H1 (cell line): ENCODE data around the gene C21orf58. TPM values are rescaled to one million over a fixed set of nuclear protein-coding genes. Genes with fewer than 3 reads are reported as not detected.

Source experiments
- BACH1 ChIP-seq: IDR thresholded peaks from 2 replicates; pipeline ENCODE4 v1.6.1; 2012; ENCODE audit warnings: low read length, improper control_type of control experiment
- CBX5 ChIP-seq: fragments of 300-800, 300-1000 bp; sonication (generic); IDR thresholded peaks from 2 replicates; pipeline ENCODE4 v1.7.1; 2016; ENCODE audit warnings: antibody characterized with exemption, low read length, low read depth
- CBX8 ChIP-seq: fragments of 300-800, 300-1000 bp; sonication (generic); IDR thresholded peaks from 2 replicates; pipeline ENCODE4 v1.7.1; 2016; ENCODE audit warnings: low read depth, low read length, borderline replicate concordance
- CEBPB ChIP-seq: IDR thresholded peaks from 2 replicates; pipeline ENCODE4 v1.6.1; 2012; ENCODE audit warnings: low read depth, low read length
- CHD1 ChIP-seq: IDR thresholded peaks from 2 replicates; pipeline ENCODE4 v1.6.1; 2012; ENCODE audit warnings: low read depth, low read length, improper control_type of control experiment
- CTBP2 ChIP-seq: IDR thresholded peaks from 2 replicates; pipeline ENCODE4 v1.7.0; 2011; ENCODE audit warnings: borderline replicate concordance, mild to moderate bottlenecking, moderate library complexity, mixed read lengths, low read length; ENCODE audit not compliant: insufficient read depth, insufficient read length
- EGR1 ChIP-seq: IDR thresholded peaks from 2 replicates; pipeline ENCODE4 v1.6.1; 2011; ENCODE audit warnings: low read depth, low read length, borderline replicate concordance
- EP300 ChIP-seq, 2 experiments: IDR thresholded peaks; 1 replicate in 1 of 2; 2 replicates in 1 of 2; pipeline ENCODE4 v1.6.1; 2011 to 2012; ENCODE audit warnings: low read depth in 2 of 2, low read length in 2 of 2, mild to moderate bottlenecking in 2 of 2, borderline replicate concordance in 1 of 2, inconsistent platforms in 1 of 2, moderate library complexity in 1 of 2
- HDAC2 ChIP-seq, 2 experiments: fragments of 300-600 bp in 1 of 2; sonication (generic) in 1 of 2; IDR thresholded peaks; 2 replicates each; pipeline ENCODE4 v1.6.1; 2011 to 2012; ENCODE audit warnings: low read depth in 2 of 2, low read length in 2 of 2, mild to moderate bottlenecking in 2 of 2, moderate library complexity in 2 of 2, borderline replicate concordance in 1 of 2, inconsistent platforms in 1 of 2
- JUN ChIP-seq: IDR thresholded peaks from 2 replicates; pipeline ENCODE4 v1.6.1; 2011; ENCODE audit warnings: low read depth, mild to moderate bottlenecking, improper control_type of control experiment, low read length
- KDM1A ChIP-seq: fragments of 200-600, 300-600 bp; sonication (generic); IDR thresholded peaks from 2 replicates; pipeline ENCODE4 v1.7.1; 2016; ENCODE audit warnings: mild to moderate bottlenecking, low read length, borderline replicate concordance
- KDM4A ChIP-seq: IDR thresholded peaks from one replicate; pipeline ENCODE4 v1.7.1; 2012; ENCODE audit warnings: low read depth, mild to moderate bottlenecking, moderate library complexity, low read length, inconsistent platforms; ENCODE audit not compliant: severe bottlenecking
- MAFK ChIP-seq: IDR thresholded peaks from 2 replicates; pipeline ENCODE4 v1.6.1; 2012; ENCODE audit warnings: low read depth, mild to moderate bottlenecking, improper control_type of control experiment, low read length
- NANOG ChIP-seq: IDR thresholded peaks from 2 replicates; pipeline ENCODE4 v1.6.1; 2011; ENCODE audit warnings: low read length, low read depth, mild to moderate bottlenecking, inconsistent platforms; ENCODE audit not compliant: insufficient read depth, poor library complexity, severe bottlenecking
- NRF1 ChIP-seq: IDR thresholded peaks from 2 replicates; pipeline ENCODE4 v1.6.1; 2011; ENCODE audit warnings: mild to moderate bottlenecking, low read depth, low read length, improper control_type of control experiment
- PHF8 ChIP-seq: fragments of 200-600 bp; sonication (generic); conservative IDR thresholded peaks from 2 replicates; pipeline ENCODE4 v1.7.1; 2012; ENCODE audit warnings: low read depth, mild to moderate bottlenecking, inconsistent platforms, low read length, moderate library complexity
- RAD21 ChIP-seq, 2 experiments: IDR thresholded peaks in 1 of 2; conservative IDR thresholded peaks in 1 of 2; 2 replicates each; pipeline ENCODE4 v1.6.1; 2011; ENCODE audit warnings: low read depth in 2 of 2, low read length in 2 of 2, improper control_type of control experiment in 1 of 2, inconsistent platforms in 1 of 2, mild to moderate bottlenecking in 1 of 2, moderate library complexity in 1 of 2
- RXRA ChIP-seq: IDR thresholded peaks from 2 replicates; pipeline ENCODE4 v1.6.1; 2011; ENCODE audit warnings: low read depth, mild to moderate bottlenecking, low read length, moderate library complexity; ENCODE audit not compliant: insufficient read depth
- SAP30 ChIP-seq: fragments of 300-600 bp; sonication (generic); IDR thresholded peaks from 2 replicates; pipeline ENCODE4 v1.7.1; 2012; ENCODE audit warnings: low read length, moderate library complexity, mild to moderate bottlenecking, inconsistent platforms; ENCODE audit not compliant: insufficient read depth, insufficient replicate concordance
- TCF12 ChIP-seq: IDR thresholded peaks from 2 replicates; pipeline ENCODE4 v1.6.1; 2011; ENCODE audit warnings: low read depth, mild to moderate bottlenecking, low read length
- USF2 ChIP-seq: IDR thresholded peaks from 2 replicates; pipeline ENCODE4 v1.6.1; 2011; ENCODE audit warnings: low read length, improper control_type of control experiment
- polyA plus RNA-seq, 7 experiments: library from polyadenylated mRNA; depleted of rRNA in 3 of 7; stranded (reverse) in 5 of 7; unstranded in 2 of 7; fragments of >200 nt in 5 of 7; fragments of 200-250 nt in 2 of 7; gene quantifications; 1 replicate in 5 of 7; 2 replicates in 1 of 7; 4 replicates in 1 of 7; pipeline versions ENCODE4 v1.2.1 to v1.2.3, GENCODE V29; 2011 to 2013; ENCODE audit warnings: missing spikeins in 2 of 7, mixed read lengths in 2 of 7
- total RNA-seq: library from RNA; stranded (reverse); fragmentation: NEBNext Ultra II Directional; extraction: Animal tissue kit (Norgen Biotek cat#: 25700); gene quantifications from 2 replicates; pipeline ENCODE4 v1.2.1, GENCODE V29; 2021

Gene C21orf58
- total and polyA plus RNA-seq, 2 of the 8 experiments (the other 6 are each of a cell fraction or from before 2014, with no cell fraction given): 13.8 to 26.1 TPM

- TF ChIP-seq CEBPB (no peak), JUN (no peak), PHF8 (peak; percentile 64), RAD21 (IDR thresholded peaks at IDR 0.05 in 1 of 2, conservative IDR thresholded peaks at IDR 0.05 in 1 of 2; ENCODE audit: low read depth in 2 of 2, low read length in 2 of 2) (no peak), CBX5 (no peak), HDAC2 (IDR thresholded peaks at IDR 0.05; ENCODE audit: borderline replicate concordance in 1 of 2, low read depth in 2 of 2, low read length in 2 of 2) (peak in 1 of 2 experiments; percentile 94; a peak in 2 of 4 replicates), USF2 (no peak), NANOG (peak; percentile 4), KDM4A (peak; percentile 63), CBX8 (no peak), NRF1 (no peak), EP300 (IDR thresholded peaks at IDR 0.05; ENCODE audit: borderline replicate concordance in 1 of 2, low read depth in 2 of 2, low read length in 2 of 2) (no peak), KDM1A (no peak), CHD1 (no peak), MAFK (no peak), EGR1 (peak; percentile 32), RXRA (no peak), BACH1 (no peak; the same call in 1 of the 2 replicates), SAP30 (peak; percentile 68), TCF12 (no peak), CTBP2 (no peak)
Observed at GRCh38 chr21:46285761-46286647, 37.7 kb downstream of the C21orf58 start, which contains the start of gene YBEY (continued).
